CD4-positive, CD25-positive, alpha-beta regulatory T cell (primary cell): ENCODE measurements around the gene BZW2. TPM values are rescaled to one million over a fixed set of nuclear protein-coding genes. Genes with fewer than 3 reads are reported as not detected.

Experiments used
- ATAC-seq, 2 donors: fragments of 150-1000 bp; cut with Tn5 transposase; one replicate each; pipeline ENCODE4 v1.10.0; 2021; ENCODE audit warnings: low read depth in 2 of 2, moderate number of reproducible peaks in 2 of 2, moderate library complexity in 1 of 2
- DNase-seq, 3 donors: peaks; one replicate each; pipeline versions ENCODE4 v3.0.0 to v3.0.0-alpha.2; 2012 to 2022; ENCODE audit warnings: mixed read lengths in 1 of 3
- H3K27ac ChIP-seq: one replicate; pipeline ENCODE4 v1.7.0; 2013; ENCODE audit warnings: mild to moderate bottlenecking, low read length; ENCODE audit not compliant: insufficient read depth, poor library complexity, severe bottlenecking
- H3K27me3 ChIP-seq: one replicate; pipeline ENCODE4 v1.7.0; 2013; ENCODE audit warnings: low read length; ENCODE audit not compliant: control insufficient read depth, insufficient read depth
- H3K36me3 ChIP-seq: one replicate; pipeline ENCODE4 v1.7.0; 2013; ENCODE audit warnings: mild to moderate bottlenecking, low read length, moderate library complexity; ENCODE audit not compliant: control insufficient read depth, insufficient read depth
- H3K4me1 ChIP-seq: 2 replicates; pipeline ENCODE4 v1.7.0; 2013; ENCODE audit warnings: mild to moderate bottlenecking, low read length; ENCODE audit not compliant: insufficient read depth, control insufficient read depth, poor library complexity, severe bottlenecking
- H3K4me3 ChIP-seq: one replicate; pipeline ENCODE4 v1.7.0; 2013; ENCODE audit warnings: low read depth, mild to moderate bottlenecking, low read length, moderate library complexity
- H3K9me3 ChIP-seq, 2 experiments: 1 replicate in 1 of 2; 2 replicates in 1 of 2; pipeline ENCODE4 v1.7.0; 2013; ENCODE audit warnings: low read length in 2 of 2, mild to moderate bottlenecking in 1 of 2, moderate library complexity in 1 of 2; ENCODE audit not compliant: control insufficient read depth in 2 of 2
- H3K27ac Mint-ChIP-seq, 3 donors: one replicate each; pipeline ENCODE4 v1.8.0; 2020 to 2022; ENCODE audit warnings: mild to moderate bottlenecking in 3 of 3, mixed read lengths in 3 of 3, moderate library complexity in 2 of 3
- H3K27me3 Mint-ChIP-seq: one replicate; pipeline ENCODE4 v1.8.0; 2022; ENCODE audit warnings: mild to moderate bottlenecking, mixed read lengths
- H3K36me3 Mint-ChIP-seq: one replicate; pipeline ENCODE4 v1.8.0; 2020; ENCODE audit warnings: mixed read lengths
- H3K4me1 Mint-ChIP-seq, 4 donors: one replicate each; pipeline ENCODE4 v1.8.0; 2020 to 2022; ENCODE audit warnings: mixed read lengths in 4 of 4, mild to moderate bottlenecking in 1 of 4
- H3K4me3 Mint-ChIP-seq, 4 donors: one replicate each; pipeline ENCODE4 v1.8.0; 2020 to 2022; ENCODE audit warnings: mild to moderate bottlenecking in 4 of 4, mixed read lengths in 4 of 4, moderate library complexity in 3 of 4
- H3K9me3 Mint-ChIP-seq, 7 donors: one replicate each; pipeline ENCODE4 v1.8.0; 2020 to 2022; ENCODE audit warnings: mixed read lengths in 7 of 7, mild to moderate bottlenecking in 3 of 7, moderate library complexity in 2 of 7
- polyA plus RNA-seq, 4 donors: library from polyadenylated mRNA; unstranded; fragments of 300-500 nt; fragmentation: Illumina TruSeq; gene quantifications; one replicate each; pipeline ENCODE4 v1.2.3, GENCODE V29; 2021
- total RNA-seq: library from RNA; stranded (reverse); gene quantifications from one replicate; pipeline ENCODE4 v1.2.3, GENCODE V29; 2022

BZW2 gene
- 24.2 TPM for total RNA-seq
- 10 to 100 TPM; 40.8 to 54.4 (median 49.8) TPM for polyA plus RNA-seq

GRCh38 chr7:16645593-16646471, at the start of gene BZW2, which contains the start of gene ANKMY2:
Gene BZW2, plus strand, starts transcription at chr7:16646181. Its CDS starts 19,263 bp downstream, at chr7:16665444.
Gene ANKMY2, minus strand, starts transcription at chr7:16645754. Its CDS starts 181 bp downstream, at chr7:16645573.
- H3K9me3 ChIP-seq: no peaks in the 10 kb centered on the region
- H3K4me3 ChIP-seq: peak within 1 kb of the TSS; percentile 92
- peak within 1 kb of the TSS; percentile 93 to 100 (median 97) for H3K4me3 Mint-ChIP-seq
- H3K27ac Mint-ChIP-seq: peak within 1 kb of the TSS; percentile 93 to 99 (median 98)
- DNase-seq (peak; percentile 90 to 97 (median 95)), ATAC-seq (peak; percentile 91 to 92)
- no peaks in the 10 kb centered on the region for H3K27me3 ChIP-seq
- peaks cover 40% of the 10 kb centered on the region for H3K4me1 ChIP-seq
- H3K36me3 Mint-ChIP-seq: no peaks in the 10 kb centered on the region
- H3K9me3 Mint-ChIP-seq: no peaks in the 10 kb centered on the region
- no peaks in the 10 kb centered on the region for H3K27me3 Mint-ChIP-seq
- H3K36me3 ChIP-seq: no peaks in the 10 kb centered on the region
- H3K4me1 Mint-ChIP-seq: peaks cover 32 to 73% (median 54%) of the 10 kb centered on the region in 4 donors
- peak within 1 kb of the TSS; percentile 75 for H3K27ac ChIP-seq

- H3K27me3 Mint-ChIP-seq: no peaks in the 10 kb centered on the region
- peaks cover 30% of the 10 kb centered on the region for H3K36me3 ChIP-seq
- no peak for ATAC-seq
Observed at GRCh38 chr7:16598015-16598414, 48.0 kb upstream of the BZW2 start.

GRCh38 chr7:16599860-16600259, 46.1 kb upstream of the BZW2 start:
- DNase-seq: no peak
- H3K36me3 ChIP-seq: peaks cover 45% of the 10 kb centered on the region
- Mint-ChIP-seq H3K4me1 (no peaks in the 10 kb centered on the region), H3K9me3 (no peaks in the 10 kb centered on the region), H3K27me3 (no peaks in the 10 kb centered on the region), H3K4me3 (no peak overlapping the region), H3K36me3 (peaks cover 49% of the 10 kb centered on the region), H3K27ac (no peak overlapping the region)
- no peaks in the 10 kb centered on the region for H3K4me1 ChIP-seq
- no peak overlapping the region for H3K4me3 ChIP-seq
- no peaks in the 10 kb centered on the region for H3K9me3 ChIP-seq
- H3K27ac ChIP-seq: no peak overlapping the region
- ATAC-seq: no peak
- H3K27me3 ChIP-seq: no peaks in the 10 kb centered on the region

More at GRCh38 chr7:16598015-16598414, 48.0 kb upstream of the BZW2 start:
- no peaks in the 10 kb centered on the region for H3K4me1 Mint-ChIP-seq
- Histone ChIP-seq H3K27me3 (no peaks in the 10 kb centered on the region), H3K4me3 (no peak overlapping the region), H3K4me1 (no peaks in the 10 kb centered on the region), H3K27ac (no peak overlapping the region), H3K9me3 (no peaks in the 10 kb centered on the region)
- no peak overlapping the region for H3K4me3 Mint-ChIP-seq
- no peak overlapping the region for H3K27ac Mint-ChIP-seq
- H3K36me3 Mint-ChIP-seq: peaks cover 33% of the 10 kb centered on the region
- DNase-seq: no peak
- no peaks in the 10 kb centered on the region for H3K9me3 Mint-ChIP-seq

- H3K36me3 ChIP-seq: peaks cover 48% of the 10 kb centered on the region
- no peaks in the 10 kb centered on the region for H3K4me1 ChIP-seq
- no peaks in the 10 kb centered on the region for H3K9me3 ChIP-seq
- no peak overlapping the region for H3K4me3 Mint-ChIP-seq
- no peak overlapping the region for H3K27ac ChIP-seq
- no peak overlapping the region for H3K27ac Mint-ChIP-seq
- H3K9me3 Mint-ChIP-seq: no peaks in the 10 kb centered on the region
- no peaks in the 10 kb centered on the region for H3K27me3 Mint-ChIP-seq
- H3K36me3 Mint-ChIP-seq: peaks cover 58% of the 10 kb centered on the region
- H3K4me1 Mint-ChIP-seq: peaks cover 0 to 4% (median 1%) of the 10 kb centered on the region in 4 donors
- H3K4me3 ChIP-seq: no peak overlapping the region
- ATAC-seq: no peak
- no peaks in the 10 kb centered on the region for H3K27me3 ChIP-seq
- DNase-seq: no peak
Observed at GRCh38 chr7:16603633-16604032, 42.3 kb upstream of the BZW2 start.

GRCh38 chr7:16604054-16604453, 41.9 kb upstream of the BZW2 start:
- Histone ChIP-seq H3K4me1 (no peaks in the 10 kb centered on the region), H3K36me3 (peaks cover 50% of the 10 kb centered on the region), H3K27ac (no peak overlapping the region), H3K4me3 (no peak overlapping the region), H3K27me3 (no peaks in the 10 kb centered on the region), H3K9me3 (no peaks in the 10 kb centered on the region)
- Mint-ChIP-seq H3K27ac (no peak overlapping the region), H3K27me3 (no peaks in the 10 kb centered on the region), H3K4me1 (peaks cover 0 to 4% (median 1%) of the 10 kb centered on the region in 4 donors), H3K9me3 (no peaks in the 10 kb centered on the region), H3K36me3 (peaks cover 57% of the 10 kb centered on the region), H3K4me3 (no peak overlapping the region)
- DNase-seq (peak in 1 of 3 donors; percentile 15), ATAC-seq (no peak)

- Mint-ChIP-seq H3K4me1 (peaks cover 0 to 13% (median 7%) of the 10 kb centered on the region in 4 donors), H3K27ac (peak overlapping the region in 1 of 3 donors; percentile 17), H3K36me3 (peaks cover 61% of the 10 kb centered on the region), H3K9me3 (no peaks in the 10 kb centered on the region), H3K27me3 (no peaks in the 10 kb centered on the region), H3K4me3 (no peak overlapping the region)
- H3K36me3 ChIP-seq: peaks cover 47% of the 10 kb centered on the region
- DNase-seq (no peak), ATAC-seq (no peak)
- no peaks in the 10 kb centered on the region for H3K9me3 ChIP-seq
- H3K27me3 ChIP-seq: no peaks in the 10 kb centered on the region
- no peaks in the 10 kb centered on the region for H3K4me1 ChIP-seq
- no peak overlapping the region for H3K27ac ChIP-seq
- no peak overlapping the region for H3K4me3 ChIP-seq
Observed at GRCh38 chr7:16606704-16607103, 39.3 kb upstream of the BZW2 start.

GRCh38 chr7:16609842-16610450, 36.0 kb upstream of the BZW2 start:
- Mint-ChIP-seq H3K4me1 (peaks cover 0 to 23% (median 8%) of the 10 kb centered on the region in 4 donors), H3K4me3 (no peak overlapping the region), H3K27ac (no peak overlapping the region), H3K27me3 (no peaks in the 10 kb centered on the region), H3K36me3 (peaks cover 47% of the 10 kb centered on the region), H3K9me3 (peaks cover 0 to 2% (median 0%) of the 10 kb centered on the region in 7 donors)
- ATAC-seq (no peak), DNase-seq (peak in 1 of 3 donors; percentile 34)
- H3K4me1 ChIP-seq: no peaks in the 10 kb centered on the region
- no peak overlapping the region for H3K27ac ChIP-seq
- no peaks in the 10 kb centered on the region for H3K27me3 ChIP-seq
- H3K36me3 ChIP-seq: peaks cover 26% of the 10 kb centered on the region
- H3K4me3 ChIP-seq: no peak overlapping the region
- no peaks in the 10 kb centered on the region for H3K9me3 ChIP-seq
